Measurements from ENCODE around the gene GOSR2. TPM values are rescaled to one million over a fixed set of nuclear protein-coding genes. Genes with fewer than 3 reads are reported as not detected.
"Not testable (repeated sequence)": the region's sequence is repeated elsewhere in the genome, so short reads cannot be mapped to it uniquely, and the experiment has no call there.

GOSR2 gene
- total RNA-seq, 4 donors from 2014 or later, result 45.9 to 88.3 (median 51.6) TPM

DNA sequence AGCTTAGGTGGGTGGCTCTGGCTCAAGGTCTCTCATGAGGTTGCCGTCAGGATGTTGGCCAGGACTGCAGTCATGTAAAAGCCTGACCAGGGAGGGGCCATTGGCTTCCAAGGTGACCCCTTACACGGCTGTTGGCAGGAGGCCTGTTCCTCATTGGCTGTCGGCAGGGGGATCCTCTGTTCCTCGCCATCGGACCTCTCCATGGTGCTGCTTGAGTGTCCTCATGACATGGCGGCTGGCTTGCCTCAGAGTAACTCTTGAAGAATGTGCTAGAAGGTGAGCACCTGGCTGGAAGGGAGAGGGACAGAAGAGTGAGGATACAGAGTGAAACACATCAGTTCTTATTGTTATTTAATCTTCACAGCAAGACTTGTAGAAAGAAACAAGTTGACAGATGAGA is 60.8 kb downstream of the GOSR2 start:
- Histone ChIP-seq H3K27me3 (peaks cover 3% of the 10 kb centered on the region), H3K4me1 (peaks cover 9 to 10% of the 10 kb centered on the region in 2 donors), H3K9me3 (no peaks in the 10 kb centered on the region), H3K4me3 (replicated peaks in 1 of 3) (no peak overlapping the region), H3K36me3 (no peaks in the 10 kb centered on the region), H3K27ac (no peak overlapping the region)
- TF ChIP-seq POLR2A (IDR thresholded peaks at IDR 0.05), result no peak
- TF ChIP-seq, protein P1, sequence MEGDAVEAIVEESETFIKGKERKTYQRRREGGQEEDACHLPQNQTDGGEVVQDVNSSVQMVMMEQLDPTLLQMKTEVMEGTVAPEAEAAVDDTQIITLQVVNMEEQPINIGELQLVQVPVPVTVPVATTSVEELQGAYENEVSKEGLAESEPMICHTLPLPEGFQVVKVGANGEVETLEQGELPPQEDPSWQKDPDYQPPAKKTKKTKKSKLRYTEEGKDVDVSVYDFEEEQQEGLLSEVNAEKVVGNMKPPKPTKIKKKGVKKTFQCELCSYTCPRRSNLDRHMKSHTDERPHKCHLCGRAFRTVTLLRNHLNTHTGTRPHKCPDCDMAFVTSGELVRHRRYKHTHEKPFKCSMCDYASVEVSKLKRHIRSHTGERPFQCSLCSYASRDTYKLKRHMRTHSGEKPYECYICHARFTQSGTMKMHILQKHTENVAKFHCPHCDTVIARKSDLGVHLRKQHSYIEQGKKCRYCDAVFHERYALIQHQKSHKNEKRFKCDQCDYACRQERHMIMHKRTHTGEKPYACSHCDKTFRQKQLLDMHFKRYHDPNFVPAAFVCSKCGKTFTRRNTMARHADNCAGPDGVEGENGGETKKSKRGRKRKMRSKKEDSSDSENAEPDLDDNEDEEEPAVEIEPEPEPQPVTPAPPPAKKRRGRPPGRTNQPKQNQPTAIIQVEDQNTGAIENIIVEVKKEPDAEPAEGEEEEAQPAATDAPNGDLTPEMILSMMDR (IDR thresholded peaks at IDR 0.05), result no peak
- 67 to 72% methylated on average over 6 of the region's 6 CpGs for WGBS, 2 donors
- no peak for DNase-seq
- intact Hi-C loops (cut with DNase I), result no loop called here

DNA sequence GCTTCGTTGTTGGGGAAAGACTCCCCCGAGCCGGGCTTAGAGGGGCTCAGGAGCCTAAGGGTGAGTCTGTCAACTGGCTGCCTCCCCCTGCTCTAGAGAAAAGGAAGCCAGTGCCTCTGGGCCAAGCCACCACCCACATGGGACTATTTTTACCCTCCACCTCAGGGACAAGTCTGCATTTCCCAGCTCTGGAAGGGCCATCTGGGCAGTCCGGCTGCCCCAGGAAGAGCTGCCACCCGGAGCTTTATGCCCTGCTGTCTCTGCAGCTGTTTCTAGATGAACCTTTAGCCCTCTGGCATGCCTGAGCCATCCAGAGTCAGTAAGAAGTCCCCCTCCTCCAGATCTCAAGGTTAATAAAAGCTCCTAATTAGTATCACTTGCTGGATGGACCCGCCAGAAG is 61.4 kb downstream of the GOSR2 start:
- no peak overlapping the region for H3K27ac ChIP-seq

DNA sequence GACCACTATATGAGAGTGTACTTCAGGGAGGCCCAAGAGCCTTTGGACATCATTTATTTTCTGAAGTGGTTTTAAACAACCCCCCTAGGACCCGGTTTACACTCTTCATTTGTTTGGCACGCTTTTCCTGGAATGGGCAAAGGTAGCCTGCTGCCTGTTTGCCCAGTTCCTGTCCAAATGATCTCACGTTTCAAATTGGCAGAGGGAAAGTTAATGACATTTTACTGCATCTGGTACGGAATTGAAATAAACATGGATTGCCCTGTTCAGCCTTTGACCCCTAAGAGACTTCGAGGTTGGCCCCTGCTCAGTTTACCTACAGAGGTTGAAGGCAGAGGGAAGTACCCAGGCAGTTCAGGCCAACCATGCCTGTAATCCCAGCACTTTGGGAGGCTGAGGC is 61.9 kb downstream of the GOSR2 start:
- Histone ChIP-seq H3K27ac (no peak overlapping the region), H3K4me1 (no peaks in the 10 kb centered on the region), H3K27me3 (no peaks in the 10 kb centered on the region), H3K36me3 (no peaks in the 10 kb centered on the region), H3K9me3 (no peaks in the 10 kb centered on the region), H3K4me3 (replicated peaks in 1 of 3) (no peak overlapping the region)
- no peak for DNase-seq
- 69 to 74% methylated on average over 5 of the region's 5 CpGs for WGBS, 2 donors
- intact Hi-C loops (cut with DNase I), result no loop called here
- TF ChIP-seq, protein P1 (IDR thresholded peaks at IDR 0.05), result no peak

More for the DNA sequence above, 61.4 kb downstream of the GOSR2 start:
- Histone ChIP-seq H3K4me3 (replicated peaks in 1 of 3) (no peak overlapping the region), H3K27me3 (no peaks in the 10 kb centered on the region), H3K36me3 (no peaks in the 10 kb centered on the region), H3K9me3 (no peaks in the 10 kb centered on the region), H3K4me1 (peaks cover 3 to 5% of the 10 kb centered on the region in 2 donors)
- TF ChIP-seq, protein P1 (IDR thresholded peaks at IDR 0.05), result no peak
- no peak for TF ChIP-seq POLR2A (IDR thresholded peaks at IDR 0.05)
- WGBS, 2 donors, result 47 to 64% methylated on average over 6 of the region's 6 CpGs
- intact Hi-C loops (cut with DNase I), result no loop called here
- no peak for DNase-seq

DNA sequence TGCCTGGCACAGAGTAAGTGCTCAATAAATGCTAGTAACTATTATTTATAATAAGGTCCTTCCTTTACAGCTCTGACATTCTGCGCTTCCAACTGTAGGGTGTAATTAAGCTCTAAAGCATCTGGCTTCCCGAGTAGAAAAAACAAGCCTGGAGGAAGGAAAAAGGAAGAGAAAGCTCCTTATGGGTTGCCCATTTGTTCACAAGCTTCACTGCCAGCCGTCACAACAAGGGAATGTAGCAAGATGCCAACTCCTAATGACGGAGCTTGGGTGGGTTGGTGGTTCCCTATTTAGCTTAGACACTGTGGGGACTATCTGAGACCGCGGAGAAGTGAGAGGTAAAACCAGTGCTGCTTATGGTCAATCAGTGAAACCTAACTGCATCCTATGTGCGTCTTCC is 63.4 kb downstream of the GOSR2 start:
- intact Hi-C loops (cut with DNase I), result no loop called here
- Histone ChIP-seq H3K27ac (no peak overlapping the region), H3K36me3 (no peaks in the 10 kb centered on the region), H3K4me3 (replicated peaks in 1 of 3) (no peak overlapping the region), H3K9me3 (no peaks in the 10 kb centered on the region), H3K27me3 (no peaks in the 10 kb centered on the region), H3K4me1 (no peaks in the 10 kb centered on the region)
- TF ChIP-seq POLR2A (IDR thresholded peaks at IDR 0.05), result no peak
- TF ChIP-seq, protein P1 (IDR thresholded peaks at IDR 0.05), result no peak
- no peak for DNase-seq
- WGBS, 2 donors, result 86 to 89% methylated on average over 7 of the region's 7 CpGs

DNA sequence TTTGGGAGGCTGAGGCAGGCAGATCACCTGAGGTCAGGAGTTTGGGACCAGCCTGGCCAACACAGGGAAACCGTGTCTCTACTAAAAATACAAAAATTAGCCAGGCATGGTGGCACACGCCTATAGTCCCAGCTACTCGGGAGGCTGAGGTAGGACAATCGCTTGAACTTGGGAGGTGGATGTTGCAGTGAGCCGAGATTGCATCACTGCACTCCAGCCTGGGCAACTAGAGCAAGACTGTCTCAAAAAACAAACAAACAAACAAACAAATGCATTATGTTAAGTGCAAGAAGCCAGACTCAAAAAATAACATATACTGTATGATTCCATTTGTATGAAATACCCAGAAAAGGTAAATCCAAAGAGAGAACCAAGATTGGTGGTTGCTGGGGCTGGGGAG is 65.0 kb downstream of the GOSR2 start:
- H3K27me3 ChIP-seq; H3K9me3 ChIP-seq; intact Hi-C loops (cut with DNase I); H3K36me3 ChIP-seq; H3K4me1 ChIP-seq; H3K27ac ChIP-seq; DNase-seq; H3K4me3 ChIP-seq (replicated peaks in 1 of 3): not testable (repeated sequence)
- WGBS, 2 donors, result 80 to 87% methylated on average over 5 of the region's 5 CpGs
